Stimulated activated CD4-positive, alpha-beta T cell treated with anti-CD3 and anti-CD28 coated beads, Interleukin-15, amount 100 ng/mL, for 24 hours (primary cell): ENCODE results near the gene HOXB6.

Source experiments
- DNase-seq: peaks from one replicate; pipeline ENCODE4 v3.0.0-alpha.2; 2020

Gene HOXB6

GRCh38 chr17:48551214-48551555 is 53.6 kb downstream of the HOXB6 start:
- DNase-seq, result no peak

GRCh38 chr17:48550502-48551213 is 54.1 kb downstream of the HOXB6 start:
- DNase-seq, result no peak

GRCh38 chr17:48549914-48550501 is 54.8 kb downstream of the HOXB6 start:
- DNase-seq, result no peak

GRCh38 chr17:48549281-48549630 is 55.5 kb downstream of the HOXB6 start:
- DNase-seq, result no peak

GRCh38 chr17:48548523-48549280 is 56.1 kb downstream of the HOXB6 start:
- no peak for DNase-seq

- peak; percentile 56 for DNase-seq
These were observed 56.8 kb downstream of the HOXB6 start for GRCh38 chr17:48547808-48548522.

GRCh38 chr17:48546924-48547807 is 57.6 kb downstream of the HOXB6 start:
- no peak for DNase-seq

- no peak for DNase-seq
These were observed 58.5 kb downstream of the HOXB6 start for GRCh38 chr17:48546137-48546923.
